Skeletal muscle satellite cell (primary cell): ENCODE measurements around the gene ZPR1.

Experiments
- H3K27me3 ChIP-seq: 2 replicates; pipeline ENCODE4 v1.7.0; 2013; ENCODE audit warnings: low read length; ENCODE audit not compliant: control insufficient read depth, insufficient read depth
- H3K36me3 ChIP-seq: 2 replicates; pipeline ENCODE4 v1.7.0; 2013; ENCODE audit warnings: mild to moderate bottlenecking, control low read depth, low read length; ENCODE audit not compliant: insufficient read depth
- H3K4me1 ChIP-seq: 2 replicates; pipeline ENCODE4 v1.7.0; 2013; ENCODE audit warnings: low read length; ENCODE audit not compliant: control insufficient read depth, insufficient read depth
- H3K4me2 ChIP-seq: 2 replicates; pipeline ENCODE4 v1.7.0; 2013; ENCODE audit warnings: mild to moderate bottlenecking, low read length
- H3K4me3 ChIP-seq: 2 replicates; pipeline ENCODE4 v1.7.0; 2013; ENCODE audit warnings: low read length
- H3K9ac ChIP-seq: 2 replicates; pipeline ENCODE4 v1.7.0; 2013; ENCODE audit warnings: mild to moderate bottlenecking, low read depth, low read length, moderate library complexity
- H3K9me3 ChIP-seq: replicated peaks from 2 replicates; pipeline ENCODE4 v1.7.0; 2013; ENCODE audit warnings: mild to moderate bottlenecking, control low read depth, low read length

ZPR1 gene

GRCh38 chr11:116733043-116733755 is 54.6 kb downstream of the ZPR1 start:
- Histone ChIP-seq H3K4me2 (no peak overlapping the region), H3K9me3 (no peaks in the 10 kb centered on the region), H3K27me3 (peaks cover 25% of the 10 kb centered on the region), H3K9ac (no peak overlapping the region), H3K36me3 (no peaks in the 10 kb centered on the region), H3K4me3 (no peak overlapping the region), H3K4me1 (no peaks in the 10 kb centered on the region)

- Histone ChIP-seq H3K4me1 (no peaks in the 10 kb centered on the region), H3K4me3 (no peak overlapping the region), H3K36me3 (no peaks in the 10 kb centered on the region), H3K4me2 (no peak overlapping the region), H3K9me3 (no peaks in the 10 kb centered on the region), H3K9ac (no peak overlapping the region), H3K27me3 (peaks cover 31% of the 10 kb centered on the region)
Measured at GRCh38 chr11:116732271-116733042, 55.4 kb downstream of the ZPR1 start.

- Histone ChIP-seq H3K27me3 (peaks cover 31% of the 10 kb centered on the region), H3K36me3 (no peaks in the 10 kb centered on the region), H3K4me1 (no peaks in the 10 kb centered on the region), H3K9ac (no peak overlapping the region), H3K4me2 (no peak overlapping the region), H3K9me3 (no peaks in the 10 kb centered on the region), H3K4me3 (no peak overlapping the region)
Measured at GRCh38 chr11:116731821-116732220, 56.0 kb downstream of the ZPR1 start.

DNA sequence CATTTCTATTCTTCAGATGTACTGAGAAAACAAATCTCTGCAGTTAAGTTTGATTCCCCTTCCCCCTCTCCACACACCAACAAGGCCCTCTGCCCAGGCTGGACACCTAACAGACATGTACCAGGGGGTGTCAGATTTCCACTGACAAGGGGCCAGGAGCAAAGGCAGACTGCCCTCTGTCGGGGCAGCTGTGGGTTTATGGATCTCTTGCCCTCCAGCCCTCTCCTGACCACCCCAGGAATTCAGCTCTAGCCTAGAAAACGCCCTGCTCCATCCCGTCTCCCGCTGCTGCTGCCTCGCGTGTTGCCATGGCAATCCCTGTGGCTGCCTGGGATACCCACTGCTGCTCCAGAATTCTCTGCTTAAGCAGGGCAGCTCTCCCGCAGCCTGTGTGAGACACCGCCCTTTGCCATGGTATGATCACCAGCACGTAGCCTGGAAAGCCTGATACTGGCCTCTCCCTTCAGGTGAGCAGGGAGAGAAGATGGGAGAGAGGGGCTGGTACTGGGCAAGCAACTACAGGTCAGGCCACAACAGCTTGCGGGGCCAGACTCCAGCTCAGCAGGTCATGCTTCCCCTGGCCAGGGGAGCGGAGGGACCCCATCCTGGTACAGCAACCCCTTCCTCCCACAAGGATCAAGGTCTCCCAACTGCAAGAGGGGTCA is 56.6 kb downstream of the ZPR1 start:
- H3K36me3 ChIP-seq = no peaks in the 10 kb centered on the region
- no peak overlapping the region for H3K9ac ChIP-seq
- no peak overlapping the region for H3K4me3 ChIP-seq
- H3K4me1 ChIP-seq = peaks cover 5% of the 10 kb centered on the region
- peaks cover 31% of the 10 kb centered on the region for H3K27me3 ChIP-seq
- no peak overlapping the region for H3K4me2 ChIP-seq
- no peaks in the 10 kb centered on the region for H3K9me3 ChIP-seq

GRCh38 chr11:116730601-116731000 is 57.2 kb downstream of the ZPR1 start:
- no peak overlapping the region for H3K9ac ChIP-seq
- no peak overlapping the region for H3K4me2 ChIP-seq
- H3K36me3 ChIP-seq = no peaks in the 10 kb centered on the region
- no peak overlapping the region for H3K4me3 ChIP-seq
- peaks cover 11% of the 10 kb centered on the region for H3K4me1 ChIP-seq
- no peaks in the 10 kb centered on the region for H3K9me3 ChIP-seq
- H3K27me3 ChIP-seq = peaks cover 31% of the 10 kb centered on the region

- H3K4me2 ChIP-seq = no peak overlapping the region
- H3K9ac ChIP-seq = no peak overlapping the region
- H3K4me3 ChIP-seq = no peak overlapping the region
- H3K27me3 ChIP-seq = peaks cover 31% of the 10 kb centered on the region
- no peaks in the 10 kb centered on the region for H3K36me3 ChIP-seq
- H3K9me3 ChIP-seq = no peaks in the 10 kb centered on the region
- H3K4me1 ChIP-seq = peaks cover 13% of the 10 kb centered on the region
Measured at GRCh38 chr11:116730241-116730561, 57.6 kb downstream of the ZPR1 start.

DNA sequence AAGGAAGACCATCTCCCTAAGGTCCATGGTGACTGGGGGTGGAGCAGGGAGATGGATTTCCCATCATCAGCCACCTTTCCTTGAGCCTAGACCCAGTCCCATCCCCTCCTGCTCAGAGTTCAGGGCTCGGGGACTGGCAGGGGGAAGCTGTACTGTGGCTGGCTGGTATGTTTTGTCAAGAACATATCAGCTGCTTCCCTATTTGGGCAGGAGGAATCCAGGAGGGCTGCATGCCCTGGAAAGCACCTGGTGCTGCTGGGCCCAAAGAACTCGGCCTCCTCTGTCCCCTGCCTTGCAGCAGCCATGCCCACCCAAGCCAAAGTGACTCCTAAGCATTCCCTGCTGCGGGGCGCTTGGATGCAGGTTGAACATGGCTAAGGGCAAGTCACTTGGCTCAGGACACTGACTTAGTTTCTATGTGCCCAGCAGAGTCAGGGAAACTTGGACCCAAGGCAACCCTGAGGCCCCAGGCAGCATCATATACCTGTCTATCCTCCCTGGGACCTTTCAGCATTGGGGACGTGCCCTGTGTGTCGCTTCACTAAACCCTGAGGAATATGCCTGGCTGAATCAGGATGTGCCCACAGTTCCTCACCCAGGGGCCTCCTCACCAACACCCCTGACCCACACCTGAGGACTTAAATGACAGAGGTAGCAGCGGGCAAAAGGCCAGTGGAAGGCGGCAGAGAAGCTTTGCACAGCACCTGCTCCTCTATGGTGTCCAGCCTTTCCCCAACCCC is 58.2 kb downstream of the ZPR1 start:
- Histone ChIP-seq H3K4me1 (peaks cover 13% of the 10 kb centered on the region), H3K36me3 (no peaks in the 10 kb centered on the region), H3K9ac (no peak overlapping the region), H3K9me3 (no peaks in the 10 kb centered on the region), H3K4me3 (no peak overlapping the region), H3K27me3 (peaks cover 31% of the 10 kb centered on the region), H3K4me2 (no peak overlapping the region)

DNA sequence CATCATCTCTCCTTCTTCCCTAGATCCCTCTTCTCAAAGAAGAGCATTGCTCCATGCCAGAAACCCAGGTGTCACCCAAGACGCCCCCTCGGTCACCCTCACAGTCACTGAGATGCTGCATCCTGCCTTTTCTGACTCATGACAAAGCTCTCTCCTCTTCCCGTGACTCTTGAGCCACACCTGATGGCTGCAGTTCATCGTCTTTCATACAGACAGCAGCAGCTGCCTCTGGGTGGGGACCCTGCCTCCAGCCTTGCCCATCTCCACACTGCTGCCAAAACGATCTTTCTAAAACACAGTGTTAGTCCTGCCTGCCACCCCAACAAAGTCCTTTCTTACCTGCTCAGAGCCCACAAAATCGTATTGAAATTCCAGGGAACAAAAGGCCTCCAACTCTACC is 59.8 kb downstream of the ZPR1 start:
- Histone ChIP-seq H3K4me1 (peaks cover 13% of the 10 kb centered on the region), H3K4me2 (no peak overlapping the region), H3K36me3 (no peaks in the 10 kb centered on the region), H3K27me3 (peaks cover 31% of the 10 kb centered on the region), H3K4me3 (no peak overlapping the region), H3K9me3 (no peaks in the 10 kb centered on the region), H3K9ac (no peak overlapping the region)

GRCh38 chr11:116725434-116726221 is 62.2 kb downstream of the ZPR1 start:
- Histone ChIP-seq H3K9ac (peak overlapping the region; percentile 31), H3K9me3 (no peaks in the 10 kb centered on the region), H3K36me3 (no peaks in the 10 kb centered on the region), H3K4me3 (no peak overlapping the region), H3K27me3 (peaks cover 23% of the 10 kb centered on the region), H3K4me1 (peaks cover 13% of the 10 kb centered on the region), H3K4me2 (peak overlapping the region; percentile 42)

- H3K9me3 ChIP-seq = no peaks in the 10 kb centered on the region
- no peak overlapping the region for H3K4me3 ChIP-seq
- no peak overlapping the region for H3K9ac ChIP-seq
- H3K4me2 ChIP-seq = no peak overlapping the region
- no peaks in the 10 kb centered on the region for H3K36me3 ChIP-seq
- H3K4me1 ChIP-seq = peaks cover 13% of the 10 kb centered on the region
- peaks cover 20% of the 10 kb centered on the region for H3K27me3 ChIP-seq
Measured at GRCh38 chr11:116724813-116725212, 63.0 kb downstream of the ZPR1 start.
